Right lobe of liver (tissue), 6 donors: Measurements from ENCODE around the gene STK24. TPM values are rescaled to one million over a fixed set of nuclear protein-coding genes. Genes with fewer than 3 reads are reported as not detected.

Experiments
- ATAC-seq, 4 donors: fragments of 200-7000 bp; cut with Tn5 transposase; one replicate each; pipeline ENCODE4 v1.9.1; 2020; ENCODE audit warnings: mild to moderate bottlenecking in 4 of 4, moderate library complexity in 4 of 4
- DNase-seq, 3 donors: peaks; one replicate each; pipeline ENCODE4 v3.0.0-alpha.2; 2020
- H3K27ac ChIP-seq, 3 donors: fragments of 200-600 bp; one replicate each; pipeline ENCODE4 v1.8.0; 2022
- H3K27me3 ChIP-seq, 2 donors: fragments of 200-600 bp; one replicate each; pipeline ENCODE4 v1.8.0; 2022
- H3K36me3 ChIP-seq, 4 donors: fragments of 200-600 bp; sonication (generic) in 1 of 4; one replicate each; pipeline versions ENCODE4 v1.5.1 to v1.8.0; 2017 to 2022; ENCODE audit warnings: control low read depth in 1 of 4
- H3K4me1 ChIP-seq, 4 donors: fragments of 200-600 bp; sonication (generic) in 1 of 4; one replicate each; pipeline versions ENCODE4 v1.5.1 to v1.8.0; 2017 to 2022; ENCODE audit warnings: control low read depth in 1 of 4
- H3K4me3 ChIP-seq, 3 donors: fragments of 200-600 bp; one replicate each; pipeline ENCODE4 v1.8.0; 2022
- H3K9me3 ChIP-seq, 4 donors: fragments of 200-600 bp; sonication (generic) in 1 of 4; one replicate each; pipeline versions ENCODE4 v1.5.1 to v1.8.0; 2017 to 2022; ENCODE audit warnings: control low read depth in 1 of 4
- CTCF ChIP-seq, 4 donors: fragments of 200-600 bp in 3 of 4; fragments of 450-650 bp in 1 of 4; IDR thresholded peaks; one replicate each; pipeline versions ENCODE4 v1.5.1 to v1.8.0; 2016 to 2022; ENCODE audit warnings: antibody characterized with exemption in 4 of 4, mild to moderate bottlenecking in 2 of 4
- POLR2A ChIP-seq: fragments of 450-650 bp; IDR thresholded peaks from one replicate; pipeline ENCODE4 v1.6.1; 2017; ENCODE audit warnings: antibody characterized with exemption, mild to moderate bottlenecking
- WGBS: methylation state at CpG from one replicate; pipeline ENCODE4 v1.1.6; 2018; ENCODE audit warnings: low coverage, low lambda C conversion rate; ENCODE audit not compliant: insufficient coverage; ENCODE audit errors: missing lambda C conversion rate; 5-methylcytosine and 5-hydroxymethylcytosine counted together
- intact Hi-C, 2 donors: fragments of 100-400 bp; cut with DNase I; formaldehyde crosslinking; loops; one replicate each; pipeline versions ENCODE4 v1.11.2 to v1.14.1; 2022
- total RNA-seq, 6 experiments: library from RNA; depleted of rRNA in 2 of 6; stranded (reverse); fragments of >200 nt in 2 of 6; fragmentation: NEBNext Ultra II Directional in 3 of 6; extraction: Animal tissue kit (Norgen Biotek cat#: 25700) in 3 of 6; gene quantifications; one replicate each; pipeline versions ENCODE4 v1.1.0 to v1.2.4, GENCODE V29; 2016 to 2023
- donor health status: DM: no; HTN: yes; CAD: no.
- donor health status: DM: no; HTN: no; CAD: no.
- donor health status: DM: no; HTN: no; CAD: no.
- donor health status: DM: no; HTN: yes; CAD: no.
- donor health status: DM: no; HTN: yes; CAD: no.

The STK24 gene
- total RNA-seq, 6 experiments from 2014 or later, result 14.8 to 40.8 (median 28.6) TPM

DNA sequence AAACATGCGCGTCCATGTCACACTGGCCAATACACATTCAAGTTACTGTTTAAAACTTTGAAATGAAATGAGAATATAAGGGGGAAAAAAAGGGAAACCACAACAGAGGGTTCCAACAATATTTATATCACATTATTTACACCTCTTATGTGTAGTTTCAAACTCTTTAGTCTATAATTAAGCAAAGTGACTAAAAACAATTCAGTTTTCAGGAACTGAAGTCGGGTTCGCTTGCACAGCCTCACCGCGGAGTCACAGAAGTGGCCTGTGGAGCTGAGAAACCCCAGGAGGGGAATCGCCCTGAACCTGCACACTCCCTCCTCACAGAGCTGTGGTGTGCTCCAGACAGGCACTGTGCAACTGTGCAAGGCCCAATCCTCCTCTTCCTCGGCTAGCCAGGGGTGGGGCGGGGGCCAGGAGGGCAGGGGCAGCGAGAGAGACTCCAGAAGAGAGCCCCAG, 75.9 kb downstream of the STK24 start:
- Histone ChIP-seq H3K27me3 (no peaks in the 10 kb centered on the region), H3K27ac (no peak overlapping the region), H3K9me3 (no peaks in the 10 kb centered on the region), H3K4me1 (peaks cover 3 to 54% (median 24%) of the 10 kb centered on the region in 4 donors), H3K4me3 (no peak overlapping the region), H3K36me3 (no peaks in the 10 kb centered on the region)
- intact Hi-C loops, result no loop called here
- DNase-seq (peak in 1 of 3 donors; percentile 17), ATAC-seq (no peak)
- 84% methylated on average over 8 of the region's 10 CpGs for WGBS
- TF ChIP-seq CTCF (IDR thresholded peaks at IDR 0.05) (no peak), POLR2A (no peak)

- peaks cover 0 to 41% (median 7%) of the 10 kb centered on the region in 4 donors for H3K4me1 ChIP-seq
- intact Hi-C loops, result no loop called here
- no peaks in the 10 kb centered on the region for H3K9me3 ChIP-seq
- H3K36me3 ChIP-seq, result no peaks in the 10 kb centered on the region
- 90% methylated on average over 2 of the region's 8 CpGs for WGBS
- ATAC-seq (peak in 1 of 4 donors; percentile 13), DNase-seq (peak in 1 of 3 donors; percentile 15)
- no peaks in the 10 kb centered on the region for H3K27me3 ChIP-seq
- TF ChIP-seq CTCF (IDR thresholded peaks at IDR 0.05) (no peak), POLR2A (no peak)
- H3K4me3 ChIP-seq, result no peak overlapping the region
- H3K27ac ChIP-seq, result peak overlapping the region in 2 of 3 donors; percentile 37 to 68
Measured at GRCh38 chr13:98496966-98497365, 79.9 kb downstream of the STK24 start.

GRCh38 chr13:98496479-98496791, 80.5 kb downstream of the STK24 start:
- ATAC-seq, result peak in 1 of 4 donors; percentile 24
- Histone ChIP-seq H3K9me3 (no peaks in the 10 kb centered on the region), H3K4me1 (peaks cover 0 to 39% (median 7%) of the 10 kb centered on the region in 4 donors), H3K27ac (peak overlapping the region; percentile 5 to 68 (median 37)), H3K36me3 (no peaks in the 10 kb centered on the region), H3K27me3 (no peaks in the 10 kb centered on the region), H3K4me3 (no peak overlapping the region)
- no peak for TF ChIP-seq POLR2A
- no peak for TF ChIP-seq CTCF (IDR thresholded peaks at IDR 0.05)
- WGBS, result 25% methylated on average over 1 of the region's 3 CpGs
- DNase-seq, result no peak
- intact Hi-C loops, result no loop called here

GRCh38 chr13:98495627-98496478, 81.1 kb downstream of the STK24 start:
- intact Hi-C loops, result no loop called here
- ATAC-seq, result peak; percentile 60 to 67 (median 64)
- 29% methylated on average over 11 of the region's 15 CpGs for WGBS

DNA sequence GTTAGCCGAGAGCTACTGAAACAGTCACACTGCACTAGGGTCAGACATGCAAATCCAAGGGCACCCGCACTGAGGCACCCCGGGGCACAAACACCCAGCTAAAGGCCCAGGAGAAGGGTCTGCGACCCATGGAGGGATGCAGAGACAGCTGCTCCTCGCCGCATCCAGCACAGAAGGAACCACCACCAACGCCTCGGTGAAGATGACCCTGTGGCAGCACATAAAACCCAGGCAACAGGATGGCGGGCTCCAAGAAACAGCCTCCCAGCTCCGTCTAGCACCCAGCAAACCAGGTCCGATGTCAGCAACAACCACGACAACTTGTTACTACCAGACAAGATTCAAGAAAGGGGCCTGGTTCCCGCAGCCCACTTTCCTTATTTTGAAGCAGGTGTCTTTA, 82.1 kb downstream of the STK24 start:
- 91% methylated on average over 8 of the region's 13 CpGs for WGBS
- intact Hi-C loops, result no loop called here
- Histone ChIP-seq H3K27me3 (no peaks in the 10 kb centered on the region), H3K9me3 (no peaks in the 10 kb centered on the region), H3K27ac (peak overlapping the region in 1 of 3 donors; percentile 68), H3K4me3 (no peak overlapping the region), H3K4me1 (peaks cover 0 to 56% (median 14%) of the 10 kb centered on the region in 4 donors), H3K36me3 (no peaks in the 10 kb centered on the region)
- TF ChIP-seq CTCF (IDR thresholded peaks at IDR 0.05), result no peak
- no peak for TF ChIP-seq POLR2A
- DNase-seq (no peak), ATAC-seq (no peak)

More at GRCh38 chr13:98495627-98496478, 81.1 kb downstream of the STK24 start:
- peak overlapping the region; percentile 5 to 68 (median 37) for H3K27ac ChIP-seq
- H3K9me3 ChIP-seq, result no peaks in the 10 kb centered on the region
- no peaks in the 10 kb centered on the region for H3K27me3 ChIP-seq
- no peaks in the 10 kb centered on the region for H3K36me3 ChIP-seq
- peak in 1 of 3 donors; percentile 27 for DNase-seq
- no peak for TF ChIP-seq POLR2A
- H3K4me3 ChIP-seq, result no peak overlapping the region
- H3K4me1 ChIP-seq, result peaks cover 0 to 45% (median 7%) of the 10 kb centered on the region in 4 donors
